HepG2 (cell line): ENCODE measurements around the gene TEK. TPM values are rescaled to one million over a fixed set of nuclear protein-coding genes. Genes with fewer than 3 reads are reported as not detected.

ENCODE experiments used
- ATAC-seq: fragments of 200-7000 bp; cut with Tn5 transposase; 3 replicates; pipeline ENCODE4 v1.9.1; 2020; ENCODE audit warnings: mild to moderate bottlenecking, moderate library complexity
- BruUV-seq: library from RNA; stranded (reverse); fragments of 400-500 nt; replicated peaks from 2 replicates; lab custom pipeline; 2021; lab: Mats Ljungman, UMichigan
- CTCF ChIA-PET: fragments of 300-600 bp; formaldehyde crosslinking; extraction: SDS; loops from one replicate; lab custom pipeline; 2021; ENCODE audit warnings: low total read pairs, inconsistent platforms, low intra/inter-chr PET ratio; lab: Yijun Ruan, JAX
- POLR2A ChIA-PET: fragments of 350-600 bp; sonication (Branson Sonifier 250); formaldehyde crosslinking; loops from one replicate; lab custom pipeline; 2020; ENCODE audit warnings: antibody characterized with exemption, inconsistent platforms; lab: Yijun Ruan, JAX
- DNase-seq: peaks from one replicate; pipeline ENCODE4 v3.0.0-alpha.2; 2015; ENCODE audit warnings: low spot score
- FAIRE-seq: peaks from 3 replicates; lab custom pipeline; 2011; peaks lifted over from hg19 to GRCh38; lab: Jason Lieb, UNC
- H2AFZ ChIP-seq: one replicate; pipeline ENCODE4 v1.6.1; 2011; ENCODE audit warnings: low read length, inconsistent platforms
- H3K27ac ChIP-seq: fragments of 300-600 bp; 3 replicates; pipeline ENCODE4 v1.8.0; 2011; ENCODE audit warnings: mixed run types, mild to moderate bottlenecking, mixed read lengths, low read length, inconsistent platforms; ENCODE audit not compliant: insufficient read depth; ENCODE audit errors: extremely low read length
- H3K27me3 ChIP-seq, 2 experiments: fragments of 200-600 bp in 1 of 2; 2 replicates in 1 of 2; 3 replicates in 1 of 2; pipeline versions ENCODE4 v1.6.0 to v1.8.0; 2011; ENCODE audit warnings: low read length in 2 of 2, mild to moderate bottlenecking in 2 of 2, moderate library complexity in 2 of 2, inconsistent platforms in 1 of 2; ENCODE audit not compliant: insufficient read depth in 2 of 2, control insufficient read depth in 1 of 2
- H3K36me3 ChIP-seq, 2 experiments: fragments of 200-600 bp in 1 of 2; replicated peaks in 1 of 2; 2 replicates in 1 of 2; 3 replicates in 1 of 2; pipeline versions ENCODE4 v1.5.1 to v1.8.0; 2011; ENCODE audit warnings: low read length in 2 of 2, inconsistent platforms in 1 of 2; ENCODE audit not compliant: insufficient read depth in 2 of 2, control insufficient read depth in 1 of 2
- H3K4me1 ChIP-seq: 2 replicates; pipeline ENCODE4 v1.5.1; 2012; ENCODE audit warnings: low read length, inconsistent platforms; ENCODE audit not compliant: insufficient read depth
- H3K4me2 ChIP-seq: 2 replicates; pipeline ENCODE4 v1.6.0; 2011; ENCODE audit warnings: low read depth, low read length, inconsistent platforms
- H3K4me3 ChIP-seq, 3 experiments: fragments of 200-600 bp in 1 of 3; sonication (generic), shearing (Covaris generic) in 1 of 3; replicated peaks in 1 of 3; 2 replicates each; pipeline ENCODE4 v1.5.1; 2011 to 2016; ENCODE audit warnings: low read length in 3 of 3, inconsistent platforms in 2 of 3, low read depth in 2 of 3, mild to moderate bottlenecking in 2 of 3, control low read depth in 1 of 3, mixed read lengths in 1 of 3; ENCODE audit not compliant: insufficient read depth in 1 of 3
- H3K79me2 ChIP-seq: one replicate; pipeline ENCODE4 v1.6.1; 2011; ENCODE audit warnings: low read length, inconsistent platforms; ENCODE audit not compliant: insufficient read depth
- H3K9ac ChIP-seq: 2 replicates; pipeline ENCODE4 v1.6.0; 2011; ENCODE audit warnings: mild to moderate bottlenecking, low read depth, low read length, inconsistent platforms; ENCODE audit not compliant: insufficient read depth
- H3K9me3 ChIP-seq: 2 replicates; pipeline ENCODE4 v1.5.1; 2012; ENCODE audit warnings: mild to moderate bottlenecking, low read length
- H4K20me1 ChIP-seq: 2 replicates; pipeline ENCODE4 v1.6.0; 2011; ENCODE audit warnings: inconsistent platforms, mild to moderate bottlenecking, low read length, moderate library complexity; ENCODE audit not compliant: insufficient read depth
- CAMTA2 ChIP-seq: sonication (generic); formaldehyde crosslinking; IDR thresholded peaks from 2 replicates; pipeline ENCODE4 v1.4.0; 2020; ENCODE audit warnings: mild to moderate bottlenecking, missing genetic modification reagents, borderline replicate concordance
- HDAC2 ChIP-seq: sonication (generic); formaldehyde crosslinking; IDR thresholded peaks from 2 replicates; pipeline ENCODE4 v1.4.0; 2020; ENCODE audit warnings: missing genetic modification reagents
- HIC2 ChIP-seq: sonication (generic); formaldehyde crosslinking; IDR thresholded peaks from 2 replicates; pipeline ENCODE4 v1.9.0; 2022; ENCODE audit warnings: low read depth, missing genetic modification reagents
- HNRNPH1 ChIP-seq: fragments of 200-400 bp; formaldehyde crosslinking; optimal IDR thresholded peaks from 2 replicates; pipeline ENCODE3; 2017; ENCODE audit warnings: mild to moderate bottlenecking, low read depth, low read length
- KAT2B ChIP-seq: fragments of 150-350 bp; IDR thresholded peaks from 2 replicates; pipeline ENCODE4 v1.6.1; 2014; ENCODE audit warnings: low read depth, low read length, borderline replicate concordance
- PBX2 ChIP-seq: IDR thresholded peaks from 2 replicates; pipeline ENCODE4 v1.6.1; 2016; ENCODE audit warnings: control low read depth
- RFXANK ChIP-seq: IDR thresholded peaks from 2 replicates; pipeline ENCODE4 v1.6.1; 2016
- SMARCC2 ChIP-seq: fragments of 450-650 bp; IDR thresholded peaks from 2 replicates; pipeline ENCODE4 v1.6.1; 2017; ENCODE audit warnings: antibody characterized with exemption, mild to moderate bottlenecking
- SOX5 ChIP-seq: IDR thresholded peaks from 2 replicates; pipeline ENCODE4 v1.6.1; 2016; ENCODE audit warnings: borderline replicate concordance
- TOE1 ChIP-seq: sonication (generic); formaldehyde crosslinking; IDR thresholded peaks from 2 replicates; pipeline ENCODE4 v1.4.0; 2020; ENCODE audit warnings: mild to moderate bottlenecking, missing genetic modification reagents
- TP53 ChIP-seq: sonication (generic); formaldehyde crosslinking; conservative IDR thresholded peaks from 2 replicates; pipeline ENCODE4 v1.4.0; 2020; ENCODE audit warnings: missing genetic modification reagents
- ZBTB21 ChIP-seq: sonication (generic); formaldehyde crosslinking; IDR thresholded peaks from 2 replicates; pipeline ENCODE4 v1.4.0; 2020; ENCODE audit warnings: missing genetic modification reagents
- ZIK1 ChIP-seq: sonication (generic); formaldehyde crosslinking; IDR thresholded peaks from 2 replicates; pipeline ENCODE4 v1.5.0; 2020; ENCODE audit warnings: mild to moderate bottlenecking, low read depth, missing genetic modification reagents, borderline replicate concordance
- ZNF75D ChIP-seq: sonication (generic); formaldehyde crosslinking; IDR thresholded peaks from 2 replicates; pipeline ENCODE4 v1.8.1; 2023; ENCODE audit warnings: missing genetic modification reagents, mild to moderate bottlenecking, borderline replicate concordance
- ZNF777 ChIP-seq: sonication (generic); formaldehyde crosslinking; IDR thresholded peaks from 2 replicates; pipeline ENCODE4 v1.4.0; 2020; ENCODE audit warnings: missing genetic modification reagents
- ZSCAN9 ChIP-seq: IDR thresholded peaks from 2 replicates; pipeline ENCODE4 v1.6.1; 2016; ENCODE audit warnings: borderline replicate concordance
- WGBS: methylation state at CpG from one replicate; pipeline ENCODE4 v1.1.6; 2017; ENCODE audit warnings: low lambda C conversion rate; 5-methylcytosine and 5-hydroxymethylcytosine counted together
- in situ Hi-C: cut with HindIII; loops from 2 replicates; pipeline ENCODE4 v1.10.0; 2017; ENCODE audit warnings: low pct_unique_long_range_greater_than_20kb; ENCODE audit not compliant: extremely low pct_ligation_motif_present
- intact Hi-C: fragments of 100-400 bp; cut with micrococcal nuclease; formaldehyde crosslinking; loops from one replicate; pipeline ENCODE4 v1.10.0; 2022; ENCODE audit not compliant: unreplicated experiment
- polyA plus RNA-seq, 8 experiments: library from polyadenylated mRNA; depleted of rRNA in 3 of 8; stranded (reverse) in 7 of 8; unstranded in 1 of 8; fragments of >200 nt; fragmentation: Illumina TruSeq in 4 of 8; extraction: Trizol in 4 of 8; gene quantifications; 2 replicates each; pipeline versions ENCODE4 v1.2.1 to v1.2.3, GENCODE V29; 2011 to 2016; ENCODE audit warnings: low read depth in 4 of 8, missing spikeins in 1 of 8, mixed read lengths in 1 of 8; ENCODE audit not compliant: insufficient read depth in 1 of 8
- total RNA-seq, 5 experiments: library from RNA; depleted of rRNA; stranded (reverse); fragments of >200 nt; fragmentation: Illumina TruSeq; extraction: Trizol; gene quantifications; 2 replicates each; pipeline ENCODE4 v1.2.3, GENCODE V29; 2016; ENCODE audit warnings: low read depth in 1 of 5

TEK gene
- total and polyA plus RNA-seq, 2 of the 13 experiments (the other 11 are each of a cell fraction or from before 2014, with no cell fraction given), result not detected

- Histone ChIP-seq H3K9ac (no peak overlapping the region), H4K20me1 (no peaks in the 10 kb centered on the region), H3K4me2 (no peak overlapping the region), H3K36me3 (no peaks in the 10 kb centered on the region), H3K4me1 (no peaks in the 10 kb centered on the region), H3K4me3 (no peak overlapping the region), H2AFZ (no peak overlapping the region), H3K79me2 (no peaks in the 10 kb centered on the region), H3K9me3 (no peaks in the 10 kb centered on the region), H3K27ac (no peak overlapping the region), H3K27me3 (no peaks in the 10 kb centered on the region)
- ATAC-seq (no peak), DNase-seq (no peak), FAIRE-seq (no peak)
- in situ Hi-C loops (no loop called here), intact Hi-C loops (no loop called here)
- CTCF ChIA-PET, result no interaction called here
- WGBS, result 18% methylated on average over 4 of the region's 4 CpGs
- TF ChIP-seq ZIK1, result no peak
- TF ChIP-seq ZNF75D (CRISPR knock-in tag), result no peak
- TF ChIP-seq CAMTA2 (CRISPR knock-in tag), result no peak
- TF ChIP-seq ZSCAN9 (CRISPR knock-in tag), result no peak
- no peak for TF ChIP-seq PBX2 (CRISPR knock-in tag)
- no peak for TF ChIP-seq KAT2B
- TF ChIP-seq RFXANK (CRISPR knock-in tag), result no peak
- TF ChIP-seq SOX5, result no peak
- no peak for TF ChIP-seq TP53 (CRISPR knock-in tag)
- no peak for TF ChIP-seq HNRNPH1
- no peak for TF ChIP-seq HIC2 (CRISPR knock-in tag)
- TF ChIP-seq ZBTB21, result no peak
- TF ChIP-seq TOE1, result no peak
- TF ChIP-seq ZNF777, result no peak
- TF ChIP-seq HDAC2 (CRISPR knock-in tag), result no peak
- TF ChIP-seq SMARCC2, result no peak
- no TSS peak for BruUV-seq
- POLR2A ChIA-PET, result no interaction called here
Observed at GRCh38 chr9:27088981-27089380, 20.0 kb upstream of the TEK start.
